ENCODE results near the gene HIGD2A. TPM values are rescaled to one million over a fixed set of nuclear protein-coding genes. Genes with fewer than 3 reads are reported as not detected.
A peak's percentile ranks its signal among the peaks of the same experiment; 100 is the strongest.

The HIGD2A gene
- 102 TPM for total RNA-seq
- long read RNA-seq, transcript HIGD2A-201 (2 exons, 668 nt), result major isoform, 78 of 84 reads
- long read RNA-seq, partial matches to known transcripts, result 0 of 84 reads
- long read RNA-seq, other reads (novel, unspliced or antisense), result 6 of 84 reads

GRCh38 chr5:176388444-176389134 is at the start of gene HIGD2A, which contains the start of gene NOP16:
HIGD2A (plus strand) TSS chr5:176388751; CDS start chr5:176388820, 69 bp downstream.
NOP16 (minus strand) TSS chr5:176388598; CDS start chr5:176388539, 59 bp downstream.
- Histone ChIP-seq H3K27ac (peak within 1 kb of the TSS; percentile 95), H3K9me3 (no peaks in the 10 kb centered on the region), H3K4me1 (peaks cover 23% of the 10 kb centered on the region), H3K36me3 (peaks cover 51% of the 10 kb centered on the region), H3K27me3 (ENCODE audit: low read depth) (no peaks in the 10 kb centered on the region), H3K4me3 (peak within 1 kb of the TSS; percentile 90)
- intact Hi-C loops (cut with DNase I), result no loop called here
- TF ChIP-seq CTCF (IDR thresholded peaks at IDR 0.05), result no peak
- peak; percentile 100 for DNase-seq
- peak; percentile 97 to 98 for ATAC-seq

DNA sequence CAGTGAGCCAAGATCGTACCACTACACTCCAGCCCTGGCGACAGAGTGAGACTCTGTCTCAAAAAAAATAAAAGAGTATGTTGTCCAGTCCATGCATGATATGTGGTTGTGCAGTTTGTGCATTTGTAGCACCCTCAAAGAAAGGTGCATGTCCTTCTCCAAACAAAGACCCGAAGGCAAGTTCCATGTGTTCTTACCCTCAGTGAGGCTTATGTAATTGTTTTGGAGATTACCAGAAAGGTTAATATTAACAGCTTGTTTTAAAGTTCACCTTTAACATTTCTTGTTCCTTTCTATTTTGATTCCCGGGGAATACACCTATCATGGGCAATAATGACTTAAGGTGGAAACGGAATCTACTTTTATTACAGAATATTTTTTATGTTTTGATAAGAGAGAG is 49.2 kb upstream of the HIGD2A start:
- intact Hi-C loops (cut with DNase I), result no loop called here
- no peak for DNase-seq
- Histone ChIP-seq H3K4me1 (no peaks in the 10 kb centered on the region), H3K36me3 (peaks cover 45% of the 10 kb centered on the region), H3K4me3 (no peak overlapping the region), H3K9me3 (no peaks in the 10 kb centered on the region), H3K27me3 (ENCODE audit: low read depth) (no peaks in the 10 kb centered on the region), H3K27ac (no peak overlapping the region)
- TF ChIP-seq CTCF (IDR thresholded peaks at IDR 0.05), result no peak
- ATAC-seq, result no peak

GRCh38 chr5:176341325-176342157 is 47.0 kb upstream of the HIGD2A start:
- DNase-seq (no peak), ATAC-seq (no peak)
- H3K4me1 ChIP-seq, result no peaks in the 10 kb centered on the region
- no peaks in the 10 kb centered on the region for H3K9me3 ChIP-seq
- H3K4me3 ChIP-seq, result no peak overlapping the region
- intact Hi-C loops (cut with DNase I), result no loop called here
- H3K27me3 ChIP-seq (ENCODE audit: low read depth), result no peaks in the 10 kb centered on the region
- H3K27ac ChIP-seq, result no peak overlapping the region
- peaks cover 62% of the 10 kb centered on the region for H3K36me3 ChIP-seq
- TF ChIP-seq CTCF (IDR thresholded peaks at IDR 0.05), result no peak

- no peaks in the 10 kb centered on the region for H3K27me3 ChIP-seq (ENCODE audit: low read depth)
- no peak overlapping the region for H3K4me3 ChIP-seq
- peaks cover 62% of the 10 kb centered on the region for H3K36me3 ChIP-seq
- no peak overlapping the region for H3K27ac ChIP-seq
- DNase-seq, result no peak
- no peak for ATAC-seq
- no peaks in the 10 kb centered on the region for H3K4me1 ChIP-seq
- intact Hi-C loops (cut with DNase I), result no loop called here
- H3K9me3 ChIP-seq, result no peaks in the 10 kb centered on the region
- no peak for TF ChIP-seq CTCF (IDR thresholded peaks at IDR 0.05)
Measured at GRCh38 chr5:176342158-176342483, 46.4 kb upstream of the HIGD2A start.

DNA sequence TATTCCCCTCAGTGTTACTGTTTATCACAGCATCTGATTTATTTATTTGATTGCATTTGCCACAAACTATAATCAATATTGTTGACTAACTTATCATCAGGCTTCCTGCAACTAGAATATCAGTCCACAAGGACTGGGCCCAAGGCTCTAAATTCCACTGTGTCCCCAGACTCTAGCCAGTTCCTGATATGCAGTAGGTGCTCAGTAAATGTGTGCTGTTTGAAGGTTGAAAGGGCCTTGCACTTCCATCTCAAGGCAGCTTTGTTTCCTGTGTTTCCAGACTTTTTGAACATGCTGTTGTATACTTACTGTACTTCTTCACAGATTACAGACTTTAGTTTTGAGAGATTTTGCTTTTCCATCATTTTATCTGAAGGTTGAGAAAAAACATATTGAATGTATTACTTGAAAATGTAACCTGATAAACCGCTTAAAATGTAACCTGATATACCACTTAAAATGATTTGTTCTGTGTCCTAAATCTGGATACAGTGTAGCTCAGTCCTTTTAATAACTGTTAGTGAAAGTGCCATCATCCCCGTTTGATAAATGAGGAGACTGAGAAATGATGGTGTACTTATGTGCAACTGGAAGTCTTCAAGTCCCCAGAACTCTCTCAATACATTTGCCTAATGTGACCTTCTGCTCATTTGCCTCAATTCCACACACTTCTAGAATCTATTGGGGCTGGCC is 45.6 kb upstream of the HIGD2A start:
- intact Hi-C loops (cut with DNase I), result no loop called here
- ATAC-seq, result no peak
- Histone ChIP-seq H3K27me3 (ENCODE audit: low read depth) (no peaks in the 10 kb centered on the region), H3K4me1 (no peaks in the 10 kb centered on the region), H3K9me3 (no peaks in the 10 kb centered on the region), H3K27ac (no peak overlapping the region), H3K4me3 (no peak overlapping the region), H3K36me3 (peaks cover 62% of the 10 kb centered on the region)
- DNase-seq, result no peak
- no peak for TF ChIP-seq CTCF (IDR thresholded peaks at IDR 0.05)
